Mesendoderm (in vitro differentiated cells): Measurements from ENCODE around the gene F12.

Experiments used
- DNase-seq: peaks from one replicate; pipeline ENCODE4 v3.0.0; 2013
- H2AK5ac ChIP-seq: 2 replicates; pipeline ENCODE4 v1.6.1; 2013; ENCODE audit warnings: low read length, inconsistent platforms
- H2BK120ac ChIP-seq: 2 replicates; pipeline ENCODE4 v1.6.1; 2013; ENCODE audit warnings: low read depth, mild to moderate bottlenecking, low read length, moderate library complexity, mixed read lengths
- H2BK15ac ChIP-seq: replicated peaks from 2 replicates; pipeline ENCODE4 v1.6.1; 2013; ENCODE audit warnings: low read depth, mild to moderate bottlenecking, moderate library complexity
- H2BK5ac ChIP-seq: 2 replicates; pipeline ENCODE4 v1.6.1; 2013; ENCODE audit warnings: low read length, inconsistent platforms
- H3K18ac ChIP-seq: 2 replicates; pipeline ENCODE4 v1.6.1; 2013; ENCODE audit warnings: mild to moderate bottlenecking, low read length, mixed read lengths
- H3K23ac ChIP-seq: one replicate; pipeline ENCODE4 v1.6.1; 2013; ENCODE audit warnings: low read length
- H3K27ac ChIP-seq: 2 replicates; pipeline ENCODE4 v1.5.1; 2013; ENCODE audit warnings: low read depth, mild to moderate bottlenecking, inconsistent platforms, low read length, moderate library complexity
- H3K27me3 ChIP-seq: 2 replicates; pipeline ENCODE4 v1.6.1; 2013; ENCODE audit warnings: low read length, control low read depth, mild to moderate bottlenecking, inconsistent platforms; ENCODE audit not compliant: insufficient read depth, poor library complexity
- H3K36me3 ChIP-seq: 2 replicates; pipeline ENCODE4 v1.6.1; 2013; ENCODE audit warnings: low read length, inconsistent platforms; ENCODE audit not compliant: control insufficient read depth, insufficient read depth
- H3K4ac ChIP-seq: one replicate; pipeline ENCODE4 v1.6.1; 2013; ENCODE audit warnings: low read depth, mild to moderate bottlenecking, low read length, moderate library complexity
- H3K4me1 ChIP-seq: 2 replicates; pipeline ENCODE4 v1.6.1; 2013; ENCODE audit warnings: low read depth, low read length, inconsistent platforms; ENCODE audit not compliant: control insufficient read depth
- H3K4me2 ChIP-seq: 2 replicates; pipeline ENCODE4 v1.6.1; 2013; ENCODE audit warnings: low read length
- H3K4me3 ChIP-seq: 2 replicates; pipeline ENCODE4 v1.5.1; 2013; ENCODE audit warnings: mild to moderate bottlenecking, low read length
- H3K56ac ChIP-seq: one replicate; pipeline ENCODE4 v1.6.1; 2013; ENCODE audit warnings: low read length
- H3K79me1 ChIP-seq: 2 replicates; pipeline ENCODE4 v1.6.1; 2013; ENCODE audit warnings: low read length, inconsistent platforms
- H3K79me2 ChIP-seq: 2 replicates; pipeline ENCODE4 v1.6.1; 2013; ENCODE audit warnings: mild to moderate bottlenecking, low read length; ENCODE audit not compliant: control insufficient read depth, insufficient read depth
- H3K9ac ChIP-seq: 2 replicates; pipeline ENCODE4 v1.6.1; 2013; ENCODE audit warnings: low read length, inconsistent platforms
- H4K5ac ChIP-seq: one replicate; pipeline ENCODE4 v1.6.1; 2013; ENCODE audit warnings: low read length
- H4K8ac ChIP-seq: one replicate; pipeline ENCODE4 v1.6.1; 2013; ENCODE audit warnings: low read depth, mild to moderate bottlenecking, control low read depth, low read length, moderate library complexity
- WGBS: extraction: QIAGEN DNeasy Blood & Tissue Kit; methylation state at CpG from one replicate; pipeline ENCODE4 v1.1.7; 2013; ENCODE audit warnings: low lambda C conversion rate, missing lambda C conversion rate; ENCODE audit not compliant: insufficient coverage; ENCODE audit errors: extremely low coverage; 5-methylcytosine and 5-hydroxymethylcytosine counted together

The F12 gene

GRCh38 chr5:177393206-177393765 lies 16.1 kb downstream of the F12 start:
- no peak overlapping the region for H3K23ac ChIP-seq
- no peak for DNase-seq

DNA sequence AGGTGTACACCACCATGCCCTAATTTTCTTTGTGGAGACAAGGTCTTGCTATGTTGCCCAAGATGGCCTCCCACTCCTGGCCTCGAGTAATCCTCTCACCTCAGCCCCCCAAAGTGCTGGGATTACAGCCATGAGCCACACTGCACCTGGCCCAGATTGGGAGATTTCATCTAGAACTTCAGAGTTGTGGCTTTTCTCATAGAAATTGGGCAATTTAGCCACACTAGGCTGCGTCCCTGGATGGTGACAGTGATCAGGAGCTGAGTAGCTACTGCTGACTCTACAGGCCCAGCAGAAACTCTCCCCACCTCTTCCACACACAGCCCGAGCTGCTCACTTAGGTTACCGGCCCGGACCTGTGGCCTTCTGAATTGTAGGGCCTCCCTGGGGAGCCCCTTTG lies 16.6 kb downstream of the F12 start:
- no peak overlapping the region for H2BK120ac ChIP-seq
- H3K36me3 ChIP-seq = no peaks in the 10 kb centered on the region
- H2BK15ac ChIP-seq = no peak overlapping the region
- H3K79me1 ChIP-seq = no peaks in the 10 kb centered on the region
- WGBS = no CpG with 5 or more reads among the region's 5 CpGs
- no peak overlapping the region for H2AK5ac ChIP-seq
- H3K56ac ChIP-seq = no peak overlapping the region
- no peak overlapping the region for H3K4ac ChIP-seq
- no peak overlapping the region for H3K18ac ChIP-seq
- no peak overlapping the region for H4K5ac ChIP-seq
- H3K27me3 ChIP-seq = no peaks in the 10 kb centered on the region
- no peak overlapping the region for H4K8ac ChIP-seq
- no peak overlapping the region for H3K4me2 ChIP-seq
- no peak overlapping the region for H3K27ac ChIP-seq
- no peak overlapping the region for H3K23ac ChIP-seq
- no peak overlapping the region for H3K4me3 ChIP-seq
- H3K9ac ChIP-seq = no peak overlapping the region
- DNase-seq = no peak
- no peak overlapping the region for H2BK5ac ChIP-seq
- H3K79me2 ChIP-seq = no peaks in the 10 kb centered on the region
- H3K4me1 ChIP-seq = no peaks in the 10 kb centered on the region

More at GRCh38 chr5:177393206-177393765, 16.1 kb downstream of the F12 start:
- Histone ChIP-seq H3K56ac (no peak overlapping the region), H3K27ac (no peak overlapping the region), H4K8ac (no peak overlapping the region), H3K4me1 (no peaks in the 10 kb centered on the region), H3K36me3 (no peaks in the 10 kb centered on the region), H3K79me1 (no peaks in the 10 kb centered on the region), H3K18ac (no peak overlapping the region), H2BK15ac (no peak overlapping the region), H3K79me2 (no peaks in the 10 kb centered on the region), H3K27me3 (no peaks in the 10 kb centered on the region), H3K4me2 (no peak overlapping the region), H2BK120ac (no peak overlapping the region), H2BK5ac (no peak overlapping the region), H3K4ac (no peak overlapping the region), H2AK5ac (peak overlapping the region; percentile 6), H3K4me3 (no peak overlapping the region), H4K5ac (no peak overlapping the region), H3K9ac (no peak overlapping the region)
- no CpG with 5 or more reads among the region's 1 CpG for WGBS

GRCh38 chr5:177390363-177391300 lies 18.7 kb downstream of the F12 start:
- DNase-seq = peak; percentile 94
- Histone ChIP-seq H3K4me2 (no peak overlapping the region), H2BK15ac (no peak overlapping the region), H3K36me3 (no peaks in the 10 kb centered on the region), H3K4me3 (no peak overlapping the region), H3K79me2 (no peaks in the 10 kb centered on the region), H4K5ac (peak overlapping the region; percentile 93), H2BK5ac (no peak overlapping the region), H3K56ac (peak overlapping the region; percentile 75), H3K79me1 (no peaks in the 10 kb centered on the region), H3K27ac (no peak overlapping the region), H3K23ac (no peak overlapping the region), H3K9ac (no peak overlapping the region), H3K18ac (no peak overlapping the region), H4K8ac (no peak overlapping the region), H2BK120ac (no peak overlapping the region), H2AK5ac (peak overlapping the region; percentile 43), H3K4me1 (no peaks in the 10 kb centered on the region), H3K27me3 (no peaks in the 10 kb centered on the region), H3K4ac (peak overlapping the region; percentile 64)
- no CpG with 5 or more reads among the region's 13 CpGs for WGBS

GRCh38 chr5:177389241-177390169 lies 19.9 kb downstream of the F12 start:
- H4K5ac ChIP-seq = no peak overlapping the region
- no peak overlapping the region for H2BK120ac ChIP-seq
- no peak overlapping the region for H2BK15ac ChIP-seq
- H3K79me2 ChIP-seq = no peaks in the 10 kb centered on the region
- no peak overlapping the region for H2AK5ac ChIP-seq
- no peak overlapping the region for H3K4me2 ChIP-seq
- H3K18ac ChIP-seq = no peak overlapping the region
- H3K56ac ChIP-seq = peak overlapping the region; percentile 75
- H3K27me3 ChIP-seq = no peaks in the 10 kb centered on the region
- no peaks in the 10 kb centered on the region for H3K79me1 ChIP-seq
- H3K9ac ChIP-seq = peak overlapping the region; percentile 10
- no peak overlapping the region for H3K4ac ChIP-seq
- no peaks in the 10 kb centered on the region for H3K36me3 ChIP-seq
- no peaks in the 10 kb centered on the region for H3K4me1 ChIP-seq
- DNase-seq = peak; percentile 69
- H4K8ac ChIP-seq = no peak overlapping the region
- no peak overlapping the region for H3K4me3 ChIP-seq
- no CpG with 5 or more reads among the region's 21 CpGs for WGBS
- H3K23ac ChIP-seq = peak overlapping the region; percentile 68
- H3K27ac ChIP-seq = no peak overlapping the region
- H2BK5ac ChIP-seq = no peak overlapping the region

DNA sequence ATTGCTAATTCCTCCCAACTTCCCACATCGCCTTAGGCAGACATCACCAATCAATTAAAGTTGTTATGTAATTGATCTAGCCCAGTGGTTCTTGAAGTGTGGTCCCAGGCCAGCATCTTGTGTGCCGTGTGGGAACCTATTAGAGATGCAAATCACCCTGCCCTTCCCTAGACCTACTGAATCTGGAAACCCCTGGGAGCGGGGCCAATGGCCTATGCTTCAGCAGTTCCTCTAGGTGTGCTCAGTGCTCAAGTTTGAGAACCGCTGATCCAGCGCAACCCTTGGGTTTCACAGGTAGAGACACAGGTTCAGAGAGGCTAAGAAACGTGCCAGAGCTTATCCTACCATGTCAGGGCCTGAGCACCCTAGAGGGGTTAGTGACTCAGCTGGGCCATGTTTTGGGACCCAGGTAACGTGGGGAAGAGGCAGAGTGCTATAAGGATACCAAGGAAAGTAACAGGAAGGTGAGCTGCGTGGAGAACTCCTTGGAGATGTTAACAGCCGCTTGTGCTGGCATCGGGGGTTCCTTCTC lies 20.8 kb downstream of the F12 start:
- Histone ChIP-seq H2AK5ac (no peak overlapping the region), H2BK5ac (no peak overlapping the region), H3K36me3 (no peaks in the 10 kb centered on the region), H3K18ac (no peak overlapping the region), H3K27ac (no peak overlapping the region), H3K79me1 (no peaks in the 10 kb centered on the region), H3K79me2 (no peaks in the 10 kb centered on the region), H2BK15ac (no peak overlapping the region), H3K9ac (no peak overlapping the region), H3K4me3 (no peak overlapping the region), H3K27me3 (no peaks in the 10 kb centered on the region), H3K23ac (no peak overlapping the region), H3K4ac (no peak overlapping the region), H3K4me1 (no peaks in the 10 kb centered on the region), H3K56ac (no peak overlapping the region), H3K4me2 (no peak overlapping the region), H4K8ac (no peak overlapping the region), H4K5ac (no peak overlapping the region), H2BK120ac (no peak overlapping the region)
- WGBS = no CpG with 5 or more reads among the region's 10 CpGs
- DNase-seq = no peak
